Left hindlimb (tissue), 1 donor: Measurements from ENCODE around the gene YWHAQ.
A peak's percentile ranks its signal among the peaks of the same experiment; 100 is the strongest.

Source experiments
- DNase-seq: peaks from one replicate; pipeline ENCODE4 v3.0.0-alpha.2; 2018

YWHAQ gene

GRCh38 chr2:9630736-9631552, at the start of gene YWHAQ:
Gene YWHAQ, minus strand, starts transcription at chr2:9630997. Its CDS starts 545 bp downstream, at chr2:9630452.
- DNase-seq: peak; percentile 99

- DNase-seq: no peak
These were observed 49.3 kb upstream of the YWHAQ start for GRCh38 chr2:9680082-9680481.

- no peak for DNase-seq
These were observed 48.4 kb upstream of the YWHAQ start for GRCh38 chr2:9679218-9679617.

- DNase-seq: no peak
These were observed 47.7 kb upstream of the YWHAQ start for GRCh38 chr2:9678544-9678943.

GRCh38 chr2:9675415-9676351, 44.9 kb upstream of the YWHAQ start:
- peak; percentile 47 for DNase-seq

- no peak for DNase-seq
These were observed 44.2 kb upstream of the YWHAQ start for GRCh38 chr2:9674891-9675414.

GRCh38 chr2:9673914-9674481, 43.2 kb upstream of the YWHAQ start:
- no peak for DNase-seq

GRCh38 chr2:9668687-9669345, 38.0 kb upstream of the YWHAQ start:
- no peak for DNase-seq

- no peak for DNase-seq
These were observed 37.0 kb upstream of the YWHAQ start for GRCh38 chr2:9667826-9668225.

- DNase-seq: no peak
These were observed 35.5 kb upstream of the YWHAQ start for GRCh38 chr2:9666306-9666705.

GRCh38 chr2:9665898-9666297, 35.1 kb upstream of the YWHAQ start:
- DNase-seq: no peak

GRCh38 chr2:9664365-9664764, 33.6 kb upstream of the YWHAQ start:
- no peak for DNase-seq

- no peak for DNase-seq
These were observed 32.4 kb upstream of the YWHAQ start for GRCh38 chr2:9663008-9663879.

- no peak for DNase-seq
These were observed 30.5 kb upstream of the YWHAQ start for GRCh38 chr2:9661261-9661660.

- DNase-seq: no peak
These were observed 30.0 kb upstream of the YWHAQ start for GRCh38 chr2:9660781-9661180.

- no peak for DNase-seq
These were observed 29.4 kb upstream of the YWHAQ start for GRCh38 chr2:9660154-9660553.

- DNase-seq: no peak
These were observed 28.2 kb upstream of the YWHAQ start for GRCh38 chr2:9658972-9659371.

GRCh38 chr2:9657731-9658130, 26.9 kb upstream of the YWHAQ start:
- DNase-seq: no peak

- DNase-seq: no peak
These were observed 26.3 kb upstream of the YWHAQ start for GRCh38 chr2:9657083-9657482.

GRCh38 chr2:9656270-9656766, 25.5 kb upstream of the YWHAQ start:
- no peak for DNase-seq
